ENCODE measurements around the gene AIP.
"Not testable (repeated sequence)": the region's sequence is repeated elsewhere in the genome, so short reads cannot be mapped to it uniquely, and the experiment has no call there.

Gene AIP

DNA sequence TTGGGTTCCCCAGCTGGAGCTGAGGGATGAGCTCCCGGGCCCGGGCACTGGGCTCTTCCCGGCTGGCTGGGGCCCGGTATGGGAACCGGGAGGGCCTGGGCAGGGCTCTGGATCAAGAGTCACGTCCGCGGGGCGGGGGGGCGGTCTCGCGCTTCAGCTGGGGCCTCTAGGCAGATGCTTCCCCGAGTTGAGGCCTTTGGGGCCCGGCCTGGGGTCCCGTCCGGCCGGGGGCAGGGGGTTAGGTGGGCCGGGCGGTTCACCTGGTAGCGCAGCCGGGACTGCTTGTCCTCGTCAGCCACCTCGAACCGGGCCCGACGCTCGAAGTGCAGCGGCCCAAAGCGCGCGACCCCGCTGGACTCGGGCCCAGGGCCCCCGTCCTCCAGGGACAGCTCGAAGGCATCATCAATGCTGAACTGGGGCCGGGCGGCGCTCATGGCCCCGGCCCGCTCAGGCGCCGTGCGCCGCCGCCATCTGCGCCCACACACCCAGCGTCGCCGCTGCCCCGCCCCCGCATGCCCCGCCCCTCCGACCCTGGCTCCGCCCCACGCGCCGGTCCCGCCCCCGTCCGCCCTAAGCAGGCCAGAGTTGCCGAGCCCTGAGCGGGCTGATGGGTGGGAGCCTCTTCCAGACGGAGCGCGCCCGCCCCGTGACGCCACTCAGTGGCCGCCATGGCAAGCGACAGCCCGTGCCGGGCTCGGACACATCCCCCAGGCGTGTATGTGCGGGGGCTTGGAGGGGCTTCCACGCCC lies 13.9 kb upstream of the AIP start, which contains the start of gene TMEM134:
TSS of gene TMEM134 (minus strand) at position 493 of the 749 bp plus-strand sequence. CDS start at position 434, 59 bp downstream.
- DNase-seq (ENCODE audit: low read depth), result peak; percentile 82

DNA sequence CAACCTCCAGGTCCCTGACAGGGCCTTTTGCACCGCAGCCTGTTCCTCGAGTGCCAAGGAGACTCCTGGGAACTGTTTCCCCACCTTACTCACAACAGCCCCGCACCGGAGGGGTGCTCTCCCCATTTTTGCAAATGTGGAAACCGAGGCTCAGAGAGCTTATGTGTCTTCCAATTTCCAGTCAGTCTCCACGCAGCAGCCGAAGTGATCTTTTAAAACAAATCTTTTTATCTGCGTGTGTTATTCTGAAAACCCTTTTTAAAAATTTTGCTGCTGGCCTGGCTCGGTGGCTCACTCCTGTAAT lies 13.4 kb upstream of the AIP start:
- no peak for DNase-seq (ENCODE audit: low read depth)

DNA sequence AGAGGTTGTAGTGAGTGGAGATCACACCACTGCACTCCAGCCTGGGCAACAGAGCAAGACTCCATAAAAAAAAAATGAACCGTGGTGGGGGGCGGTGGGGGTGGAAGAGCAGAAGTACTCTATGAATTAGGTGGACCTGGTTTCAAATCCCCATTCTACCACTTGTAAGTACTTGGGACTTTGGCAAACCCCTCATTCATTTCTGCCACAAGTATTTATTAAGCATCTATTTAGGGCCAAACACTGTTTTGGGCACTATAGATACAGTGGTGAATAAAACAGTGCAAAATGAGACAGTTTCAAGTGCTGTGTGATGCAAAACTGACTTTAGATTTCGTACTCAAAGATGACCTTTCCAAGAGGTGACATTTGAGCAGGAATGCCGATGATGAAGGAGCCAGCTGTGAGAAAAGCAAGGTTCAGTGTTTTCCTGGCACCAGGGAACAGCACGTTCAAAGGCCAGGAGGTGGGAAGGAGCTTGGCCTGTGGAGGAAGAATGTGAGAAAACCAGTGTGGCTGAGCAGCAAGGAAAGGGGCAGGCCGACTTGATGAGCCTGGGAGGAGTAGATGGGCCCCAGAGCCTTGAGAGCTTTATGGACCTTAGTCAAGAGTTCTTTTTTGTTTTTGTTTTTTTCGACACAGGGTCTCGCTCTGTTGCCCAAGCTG lies 12.4 kb upstream of the AIP start:
- no peak for DNase-seq (ENCODE audit: low read depth)

DNA sequence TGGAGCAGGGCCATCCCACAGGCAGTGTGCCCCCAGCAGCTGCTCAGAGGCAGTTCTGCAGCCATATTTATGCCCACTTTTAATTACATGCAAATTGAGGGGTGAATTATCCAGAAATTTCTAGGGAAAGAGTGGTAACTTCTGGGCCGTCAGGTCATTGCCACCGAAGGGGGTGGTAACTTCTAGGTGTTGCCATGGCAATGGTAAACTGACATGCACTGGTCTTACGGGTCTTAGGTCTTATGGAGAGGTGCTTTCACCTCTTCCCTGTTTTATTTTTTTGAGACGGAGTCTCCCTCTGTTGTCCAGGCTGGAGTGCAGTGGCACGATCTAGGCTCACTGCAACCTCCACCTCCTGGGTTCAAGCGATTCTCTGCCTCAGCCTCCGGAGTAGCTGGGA lies 9.9 kb upstream of the AIP start:
- no peak for DNase-seq (ENCODE audit: low read depth)

DNA sequence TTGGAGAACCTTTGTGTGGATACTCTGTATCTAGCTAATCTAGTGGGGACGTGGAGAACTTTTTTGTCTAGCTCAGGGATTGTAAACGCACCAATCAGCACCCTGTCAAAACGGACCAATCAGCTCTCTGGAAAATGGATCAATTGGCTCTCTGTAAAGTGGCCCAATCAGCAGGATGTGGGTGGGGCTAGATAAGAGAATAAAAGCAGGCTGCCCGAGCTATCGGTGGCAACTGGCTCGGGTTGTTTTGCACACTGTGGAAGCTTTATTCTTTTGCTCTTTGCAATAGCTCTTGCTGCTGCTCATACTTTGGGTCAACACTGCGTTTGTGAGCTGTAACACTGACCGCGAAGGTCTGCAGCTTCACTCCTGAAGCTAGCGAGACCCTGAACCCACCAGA lies 6.1 kb upstream of the AIP start:
- DNase-seq (ENCODE audit: low read depth), result not testable (repeated sequence)

DNA sequence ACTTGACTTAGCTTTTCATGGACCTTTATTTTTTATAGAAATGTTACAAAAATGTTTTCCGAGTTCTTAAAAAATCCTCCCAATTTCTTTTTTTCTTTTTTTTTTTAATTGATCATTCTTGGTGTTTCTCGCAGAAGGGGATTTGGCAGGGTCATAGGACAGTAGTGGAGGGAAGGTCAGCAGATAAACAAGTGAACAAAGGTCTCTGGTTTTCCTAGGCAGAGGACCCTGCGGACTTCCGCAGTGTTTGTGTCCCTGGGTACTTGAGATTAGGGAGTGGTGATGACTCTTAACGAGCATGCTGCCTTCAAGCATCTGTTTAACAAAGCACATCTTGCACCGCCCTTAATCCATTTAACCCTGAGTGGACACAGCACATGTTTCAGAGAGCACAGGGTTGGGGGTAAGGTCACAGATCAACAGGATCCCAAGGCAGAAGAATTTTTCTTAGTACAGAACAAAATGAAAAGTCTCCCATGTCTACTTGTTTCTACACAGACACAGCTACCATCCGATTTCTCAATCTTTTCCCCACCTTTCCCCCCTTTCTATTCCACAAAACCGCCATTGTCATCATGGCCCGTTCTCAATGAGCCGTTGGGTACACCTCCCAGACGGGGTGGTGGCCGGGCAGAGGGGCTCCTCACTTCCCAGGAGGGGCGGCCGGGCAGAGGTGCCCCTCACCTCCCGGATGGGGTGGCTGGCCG lies 5.3 kb upstream of the AIP start:
- DNase-seq (ENCODE audit: low read depth), result not testable (repeated sequence)

DNA sequence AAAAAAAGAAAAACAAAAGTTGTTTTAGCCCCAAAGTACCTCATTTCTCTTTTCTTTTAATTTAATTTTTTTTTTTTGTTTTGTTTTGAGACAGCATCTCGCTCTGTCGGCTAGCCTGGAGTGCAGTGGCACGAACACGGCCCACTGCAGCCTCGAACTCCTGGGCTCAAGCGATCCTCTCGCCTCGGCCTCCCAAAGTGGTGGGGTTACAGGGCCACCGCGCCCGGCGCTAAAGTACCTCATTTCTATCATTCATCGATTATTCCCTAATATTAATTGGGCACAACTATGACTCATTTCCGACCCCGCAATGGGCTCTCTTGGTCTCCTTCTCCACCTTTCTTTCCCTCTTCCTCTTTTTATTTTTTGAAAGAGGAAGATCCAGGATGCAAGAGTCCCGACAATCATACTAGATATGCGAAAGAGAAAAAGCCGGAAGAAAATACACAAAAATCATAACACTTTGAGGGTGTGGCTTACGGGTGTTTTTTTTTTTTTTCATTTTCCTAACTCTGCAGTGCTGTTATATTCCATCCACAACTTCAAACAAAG lies 475 bp upstream of the AIP start:
- DNase-seq (ENCODE audit: low read depth), result no peak

DNA sequence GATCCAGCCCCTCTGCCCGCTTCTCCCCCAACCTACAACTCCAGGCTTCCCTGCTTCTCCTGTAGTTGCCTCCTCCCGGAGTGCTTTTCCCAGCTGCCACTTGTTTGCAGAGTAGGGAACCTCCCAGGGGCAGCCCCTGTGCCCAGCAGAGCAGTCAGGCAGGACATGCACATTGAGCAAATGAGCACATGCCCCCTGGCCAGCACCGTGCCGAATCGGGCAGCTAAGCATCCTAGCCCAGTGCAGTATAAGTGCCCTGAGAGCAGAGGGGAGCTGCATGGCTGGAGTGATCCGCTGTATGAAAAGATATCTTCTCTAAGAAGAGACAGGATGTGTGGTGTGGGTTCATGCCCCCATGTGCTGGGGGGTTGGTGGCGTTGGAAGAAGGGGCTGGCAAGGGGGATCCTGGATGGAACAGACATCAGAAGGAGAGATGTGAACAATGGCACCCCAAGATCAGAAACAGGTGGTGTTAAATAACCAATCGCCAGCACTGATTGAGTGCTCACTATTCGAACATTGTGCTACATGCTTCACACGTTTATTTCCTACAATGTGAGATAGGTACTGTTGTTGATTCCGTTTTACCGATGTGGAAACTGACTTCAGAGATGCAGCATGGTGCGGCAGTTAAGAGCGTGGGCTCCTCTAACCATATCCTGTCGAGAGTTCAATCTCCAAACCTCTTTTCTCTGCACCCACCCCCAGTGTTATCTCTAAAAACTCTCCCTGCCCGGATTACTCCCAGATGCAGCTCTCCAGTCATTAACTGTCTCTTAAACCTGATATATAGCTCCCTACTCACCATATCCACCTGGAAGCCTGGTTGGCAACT lies 1.2 kb downstream of the AIP start:
- DNase-seq (ENCODE audit: low read depth), result no peak

DNA sequence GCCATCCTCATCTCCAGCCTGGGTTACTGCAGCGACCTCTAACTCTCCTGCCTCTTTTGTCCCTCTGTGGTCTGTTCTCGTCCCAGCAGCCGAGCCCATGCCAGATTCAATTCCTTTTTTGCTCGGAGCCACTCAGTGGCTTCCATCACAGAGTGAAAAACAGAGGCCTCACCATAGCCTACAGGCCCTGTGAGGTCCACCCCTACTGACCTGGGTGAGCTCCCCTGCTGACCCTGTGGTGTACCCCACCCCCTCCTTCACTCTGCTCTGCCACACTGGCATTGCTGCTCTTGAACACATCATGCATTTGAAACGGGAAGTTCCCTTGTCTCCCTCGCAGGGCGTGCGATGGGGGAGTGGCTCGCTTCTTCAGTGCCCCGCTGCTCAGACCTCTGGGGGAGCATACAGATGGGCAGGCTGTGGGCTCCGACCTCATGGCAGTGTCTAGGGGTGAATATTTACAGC lies 2.1 kb downstream of the AIP start:
- no peak for DNase-seq (ENCODE audit: low read depth)

DNA sequence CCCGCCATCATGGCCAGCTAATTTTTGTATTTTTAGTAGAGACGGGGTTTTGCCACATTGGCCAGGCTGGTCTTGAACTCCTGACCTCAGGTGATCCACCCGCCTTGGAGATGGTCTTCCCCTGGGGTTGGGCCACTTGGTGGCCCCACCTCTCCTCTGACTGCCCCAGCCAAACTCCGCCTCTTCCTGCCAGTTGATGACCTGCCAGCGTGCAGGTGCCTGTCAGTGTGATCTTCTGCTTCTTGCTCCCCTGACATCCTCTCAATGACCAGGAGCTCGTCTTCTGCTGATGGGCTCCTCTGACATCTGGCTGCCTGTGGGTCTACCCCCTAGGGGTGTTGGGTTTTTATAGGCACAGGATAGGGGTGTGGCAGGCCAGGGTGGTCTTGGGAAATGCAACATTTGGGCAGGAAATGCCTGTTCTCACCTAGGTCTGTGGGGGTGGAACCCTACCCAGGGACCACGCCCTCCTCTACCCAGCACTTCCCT lies 3.1 kb downstream of the AIP start:
- DNase-seq (ENCODE audit: low read depth), result not testable (repeated sequence)

DNA sequence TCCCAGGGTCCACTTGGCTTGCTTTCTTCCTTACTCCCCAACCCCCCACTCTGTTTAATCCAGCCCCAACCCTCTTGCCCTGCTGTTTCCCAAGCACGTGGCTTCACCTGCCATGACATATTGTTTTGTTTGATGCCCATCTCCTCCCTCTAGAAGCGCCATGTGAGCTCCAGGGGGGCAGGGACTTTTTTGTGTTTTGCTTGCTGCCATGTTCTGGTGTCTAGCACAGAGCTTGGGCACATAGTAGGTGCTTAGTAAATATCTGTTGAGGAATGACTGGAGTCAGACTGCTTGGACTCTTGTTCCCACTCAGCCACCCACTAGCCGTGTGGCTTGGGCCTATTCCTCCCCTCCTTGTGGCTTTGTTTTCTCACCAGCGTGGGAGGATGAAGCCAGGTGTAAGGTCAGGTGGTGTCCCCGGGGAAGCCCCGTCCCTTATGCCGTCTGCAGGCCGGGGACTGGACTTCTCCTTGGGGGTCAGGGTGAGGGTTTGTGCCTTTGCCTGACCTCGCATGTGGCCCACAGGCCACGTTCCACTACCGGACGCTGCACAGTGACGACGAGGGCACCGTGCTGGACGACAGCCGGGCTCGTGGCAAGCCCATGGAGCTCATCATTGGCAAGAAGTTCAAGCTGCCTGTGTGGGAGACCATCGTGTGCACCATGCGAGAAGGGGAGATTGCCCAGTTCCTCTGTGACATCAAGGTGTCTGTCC lies 3.8 kb downstream of the AIP start:
- DNase-seq (ENCODE audit: low read depth), result no peak

DNA sequence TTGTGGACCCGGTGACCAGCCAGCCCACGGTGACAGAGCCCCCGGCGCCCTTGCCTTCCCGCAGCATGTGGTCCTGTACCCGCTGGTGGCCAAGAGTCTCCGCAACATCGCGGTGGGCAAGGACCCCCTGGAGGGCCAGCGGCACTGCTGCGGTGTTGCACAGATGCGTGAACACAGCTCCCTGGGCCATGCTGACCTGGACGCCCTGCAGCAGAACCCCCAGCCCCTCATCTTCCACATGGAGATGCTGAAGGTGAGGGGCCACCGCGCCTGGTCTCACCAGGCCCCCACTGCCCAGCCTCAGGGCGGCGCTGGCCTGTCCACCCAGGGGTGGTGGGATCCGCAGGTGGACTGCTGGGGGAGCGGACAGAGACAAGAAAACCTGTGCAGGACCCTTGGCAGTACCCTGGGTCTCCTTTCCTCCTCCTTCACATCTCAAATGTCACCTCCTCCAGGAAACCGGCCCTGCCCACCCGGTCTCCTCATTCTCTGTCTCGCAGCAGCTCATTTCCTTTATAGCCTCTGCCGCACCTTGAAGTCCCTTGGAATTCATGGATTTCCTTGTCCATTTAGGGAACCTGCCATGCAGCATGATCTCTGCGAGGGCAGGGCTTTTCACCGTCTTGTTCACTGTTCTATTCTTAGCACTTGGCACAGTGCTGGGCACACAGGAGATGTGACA lies 6.5 kb downstream of the AIP start:
- no peak for DNase-seq (ENCODE audit: low read depth)

DNA sequence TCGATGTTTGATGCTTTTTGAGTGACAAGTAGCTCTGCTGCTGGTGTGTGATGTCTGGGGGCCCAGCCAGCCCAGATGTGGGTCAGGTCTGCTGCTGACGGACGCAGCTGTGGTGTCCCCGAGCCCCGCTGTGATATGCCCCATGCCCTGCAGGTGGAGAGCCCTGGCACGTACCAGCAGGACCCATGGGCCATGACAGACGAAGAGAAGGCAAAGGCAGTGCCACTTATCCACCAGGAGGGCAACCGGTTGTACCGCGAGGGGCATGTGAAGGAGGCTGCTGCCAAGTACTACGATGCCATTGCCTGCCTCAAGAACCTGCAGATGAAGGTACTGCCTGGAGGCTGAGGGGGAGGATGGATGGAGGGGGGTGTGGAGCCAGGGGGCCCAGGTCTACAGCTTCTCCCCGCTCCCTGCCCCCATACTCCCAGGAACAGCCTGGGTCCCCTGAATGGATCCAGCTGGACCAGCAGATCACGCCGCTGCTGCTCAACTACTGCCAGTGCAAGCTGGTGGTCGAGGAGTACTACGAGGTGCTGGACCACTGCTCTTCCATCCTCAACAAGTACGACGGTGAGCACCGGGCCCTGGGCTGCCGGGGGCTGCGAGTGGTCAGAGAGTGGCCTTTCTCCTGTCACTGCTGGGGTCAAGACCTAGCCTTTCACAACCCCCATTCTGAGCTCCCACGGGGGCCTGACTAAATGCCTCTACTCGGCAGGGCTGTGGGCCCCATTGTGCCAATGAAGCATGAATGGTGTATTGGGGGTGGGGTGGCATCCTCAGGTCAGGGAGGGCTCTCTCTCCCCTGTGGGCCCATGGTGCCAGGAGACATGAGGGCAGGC lies 7.3 kb downstream of the AIP start:
- no peak for DNase-seq (ENCODE audit: low read depth)

DNA sequence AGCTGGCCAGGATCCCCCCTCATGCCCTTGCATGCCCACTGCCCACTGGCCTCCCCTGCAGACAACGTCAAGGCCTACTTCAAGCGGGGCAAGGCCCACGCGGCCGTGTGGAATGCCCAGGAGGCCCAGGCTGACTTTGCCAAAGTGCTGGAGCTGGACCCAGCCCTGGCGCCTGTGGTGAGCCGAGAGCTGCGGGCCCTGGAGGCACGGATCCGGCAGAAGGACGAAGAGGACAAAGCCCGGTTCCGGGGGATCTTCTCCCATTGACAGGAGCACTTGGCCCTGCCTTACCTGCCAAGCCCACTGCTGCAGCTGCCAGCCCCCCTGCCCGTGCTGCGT lies 7.9 kb downstream of the AIP start:
- no peak for DNase-seq (ENCODE audit: low read depth)

DNA sequence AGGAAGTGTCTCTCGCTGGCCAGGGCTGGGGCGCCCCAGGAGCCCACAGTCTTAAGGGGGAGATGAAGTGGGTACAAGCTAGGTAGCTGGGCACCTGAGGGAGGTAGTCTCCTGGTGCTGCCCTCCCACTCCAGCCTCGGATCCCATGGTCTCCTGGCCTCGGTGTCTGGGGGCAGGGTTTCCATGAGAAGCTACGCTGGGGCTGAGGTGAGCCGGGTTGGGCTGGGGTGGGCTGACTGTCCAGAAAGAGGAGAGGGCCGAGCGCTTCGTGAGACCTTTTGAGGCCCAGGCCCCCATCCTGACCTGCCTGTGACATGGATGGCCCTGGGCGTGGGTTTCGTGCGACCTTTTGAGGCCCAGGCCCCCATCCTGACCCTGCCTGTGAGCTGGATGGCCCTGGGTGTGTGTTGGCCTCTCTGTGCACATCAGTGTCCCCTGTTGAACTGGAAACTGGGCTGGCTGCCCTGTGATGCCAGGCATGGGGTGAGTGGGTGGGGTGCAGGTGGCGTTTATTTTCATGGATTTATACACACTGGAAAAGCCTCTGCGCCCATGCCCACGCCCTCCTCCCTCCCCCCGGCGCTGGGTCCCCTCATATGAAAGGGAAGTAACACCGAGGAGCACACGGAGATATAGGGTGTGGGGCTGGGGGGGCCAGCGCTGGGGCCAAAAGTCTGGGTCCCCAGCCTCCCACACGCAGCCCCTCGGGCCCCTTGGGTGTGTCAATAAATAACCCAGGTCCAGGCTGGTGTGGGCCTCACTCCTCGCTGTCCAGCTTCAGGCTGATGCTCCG lies 8.6 kb downstream of the AIP start:
- DNase-seq (ENCODE audit: low read depth), result no peak

DNA sequence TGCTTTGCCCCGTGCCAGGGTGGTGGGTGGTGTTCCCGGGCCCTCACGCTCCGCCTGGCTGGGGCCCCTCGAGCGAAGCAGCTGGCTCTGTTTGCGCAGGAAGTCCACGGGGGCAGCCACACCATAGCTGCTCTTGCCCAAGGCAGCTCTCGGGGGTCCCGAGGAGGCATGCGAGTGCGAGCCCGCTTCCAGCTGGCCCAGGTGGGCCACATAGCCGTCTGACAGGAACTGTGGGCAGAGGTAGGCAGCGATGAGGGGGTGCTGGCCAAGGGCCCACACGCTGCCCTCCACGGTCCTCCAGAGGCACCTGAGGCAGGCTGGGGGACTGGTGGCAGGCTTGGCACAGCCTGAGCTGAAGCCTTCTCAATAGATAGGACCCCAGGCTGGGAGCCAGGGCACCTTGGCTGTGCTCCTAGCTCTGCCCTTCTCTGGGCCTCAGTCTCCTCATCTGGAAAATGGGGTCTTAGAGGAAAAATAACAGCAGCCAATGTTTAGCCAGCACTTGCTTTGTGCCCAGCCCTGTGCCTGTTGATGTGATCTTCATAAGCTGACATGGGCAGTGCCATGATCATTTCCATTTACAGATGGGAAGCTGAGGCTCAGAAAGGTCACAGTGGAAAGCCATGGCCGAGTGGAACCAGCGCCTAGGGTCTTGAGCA lies 9.4 kb downstream of the AIP start:
- no peak for DNase-seq (ENCODE audit: low read depth)

DNA sequence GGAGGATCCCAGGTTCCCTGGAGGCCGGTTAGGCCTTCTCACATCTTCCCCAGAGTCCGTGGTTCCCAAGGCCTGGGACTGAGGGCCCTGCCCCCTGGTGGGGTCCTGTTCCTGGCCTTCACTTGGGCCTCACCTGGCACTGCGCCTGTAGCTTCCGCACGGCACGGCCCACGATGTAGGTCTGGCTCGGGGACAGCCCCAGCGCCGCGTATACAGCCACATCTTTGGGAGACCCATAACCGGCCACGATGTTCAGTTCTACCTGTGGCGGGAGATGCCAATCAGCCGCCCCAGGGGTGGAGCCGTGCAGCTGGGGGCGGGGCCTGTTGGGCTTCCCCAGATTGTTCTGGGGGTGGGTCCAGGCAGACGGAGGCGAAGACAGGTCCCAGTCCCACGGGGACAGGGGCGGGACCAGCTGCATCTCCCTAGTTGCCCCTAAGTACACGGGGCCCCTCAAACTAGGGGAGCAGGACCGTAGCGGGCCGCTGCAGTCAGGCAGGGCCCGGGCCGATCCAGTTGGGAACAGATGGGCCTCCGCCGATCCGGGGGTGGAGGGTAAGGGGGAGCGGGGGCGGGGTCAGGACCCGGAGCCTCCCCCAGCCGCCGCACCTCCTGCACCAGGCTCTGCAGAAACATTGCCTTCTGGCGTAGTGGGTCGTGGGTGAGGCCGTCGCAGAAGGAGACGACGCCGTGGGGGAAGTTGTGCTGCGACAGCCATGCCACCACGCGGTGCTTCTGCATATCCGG lies 10.1 kb downstream of the AIP start:
- no peak for DNase-seq (ENCODE audit: low read depth)
